CD4-positive, alpha-beta T cell treated with Interferon gamma for 1 hour (primary cell): ENCODE measurements around the gene CCDC141.
"Not testable (repeated sequence)": the region's sequence is repeated elsewhere in the genome, so short reads cannot be mapped to it uniquely, and the experiment has no call there.

Experiments used
- DNase-seq: peaks from one replicate; pipeline ENCODE4 v3.0.0-alpha.2; 2020

Gene CCDC141

GRCh38 chr2:179049546-179050311, at the start of gene CCDC141:
CCDC141 (minus strand) TSS chr2:179050137; CDS start chr2:179049941, 196 bp downstream.
- DNase-seq, result peak; percentile 4

GRCh38 chr2:179098080-179098689, 48.2 kb upstream of the CCDC141 start:
- no peak for DNase-seq

GRCh38 chr2:179097131-179097530, 47.2 kb upstream of the CCDC141 start:
- no peak for DNase-seq

GRCh38 chr2:179096090-179096489, 46.2 kb upstream of the CCDC141 start:
- peak; percentile 4 for DNase-seq

- DNase-seq, result not testable (repeated sequence)
These were observed 43.0 kb upstream of the CCDC141 start for GRCh38 chr2:179092912-179093311.

GRCh38 chr2:179082697-179083096, 32.8 kb upstream of the CCDC141 start:
- DNase-seq, result no peak

GRCh38 chr2:179081954-179082353, 32.0 kb upstream of the CCDC141 start:
- DNase-seq, result no peak

GRCh38 chr2:179072527-179072926, 22.6 kb upstream of the CCDC141 start:
- no peak for DNase-seq

GRCh38 chr2:179071810-179072355, 21.9 kb upstream of the CCDC141 start:
- no peak for DNase-seq

- no peak for DNase-seq
These were observed 21.0 kb upstream of the CCDC141 start for GRCh38 chr2:179070895-179071294.

GRCh38 chr2:179069685-179070084, 19.7 kb upstream of the CCDC141 start:
- DNase-seq, result no peak

GRCh38 chr2:179068991-179069643, 19.2 kb upstream of the CCDC141 start:
- no peak for DNase-seq

- DNase-seq, result no peak
These were observed 9.2 kb upstream of the CCDC141 start for GRCh38 chr2:179059026-179059700.

- DNase-seq, result no peak
These were observed 7.8 kb upstream of the CCDC141 start for GRCh38 chr2:179057737-179058136.

- not testable (repeated sequence) for DNase-seq
These were observed 3.6 kb upstream of the CCDC141 start for GRCh38 chr2:179053568-179053967.

- DNase-seq, result no peak
These were observed 1.3 kb upstream of the CCDC141 start for GRCh38 chr2:179051250-179051649.

GRCh38 chr2:179050755-179051154, 818 bp upstream of the CCDC141 start:
- DNase-seq, result no peak

GRCh38 chr2:179049203-179049545, 763 bp downstream of the CCDC141 start:
- DNase-seq, result no peak

GRCh38 chr2:179048099-179048498, 1.8 kb downstream of the CCDC141 start:
- DNase-seq, result no peak

- not testable (repeated sequence) for DNase-seq
These were observed 4.3 kb downstream of the CCDC141 start for GRCh38 chr2:179045602-179046001.

GRCh38 chr2:179044500-179044899, 5.4 kb downstream of the CCDC141 start:
- no peak for DNase-seq

- no peak for DNase-seq
These were observed 12.1 kb downstream of the CCDC141 start for GRCh38 chr2:179037807-179038206.

GRCh38 chr2:179036353-179036905, 13.5 kb downstream of the CCDC141 start:
- DNase-seq, result no peak
